Inflammatory macrophage treated with lipopolysaccharide for 4 hours (primary cell): Measurements from ENCODE around the gene ERBB3.
"Not testable (repeated sequence)": the region's sequence is repeated elsewhere in the genome, so short reads cannot be mapped to it uniquely, and the experiment has no call there.

Experiments used
- DNase-seq: peaks from one replicate; pipeline ENCODE4 v3.0.0-alpha.2; 2020

The ERBB3 gene

DNA sequence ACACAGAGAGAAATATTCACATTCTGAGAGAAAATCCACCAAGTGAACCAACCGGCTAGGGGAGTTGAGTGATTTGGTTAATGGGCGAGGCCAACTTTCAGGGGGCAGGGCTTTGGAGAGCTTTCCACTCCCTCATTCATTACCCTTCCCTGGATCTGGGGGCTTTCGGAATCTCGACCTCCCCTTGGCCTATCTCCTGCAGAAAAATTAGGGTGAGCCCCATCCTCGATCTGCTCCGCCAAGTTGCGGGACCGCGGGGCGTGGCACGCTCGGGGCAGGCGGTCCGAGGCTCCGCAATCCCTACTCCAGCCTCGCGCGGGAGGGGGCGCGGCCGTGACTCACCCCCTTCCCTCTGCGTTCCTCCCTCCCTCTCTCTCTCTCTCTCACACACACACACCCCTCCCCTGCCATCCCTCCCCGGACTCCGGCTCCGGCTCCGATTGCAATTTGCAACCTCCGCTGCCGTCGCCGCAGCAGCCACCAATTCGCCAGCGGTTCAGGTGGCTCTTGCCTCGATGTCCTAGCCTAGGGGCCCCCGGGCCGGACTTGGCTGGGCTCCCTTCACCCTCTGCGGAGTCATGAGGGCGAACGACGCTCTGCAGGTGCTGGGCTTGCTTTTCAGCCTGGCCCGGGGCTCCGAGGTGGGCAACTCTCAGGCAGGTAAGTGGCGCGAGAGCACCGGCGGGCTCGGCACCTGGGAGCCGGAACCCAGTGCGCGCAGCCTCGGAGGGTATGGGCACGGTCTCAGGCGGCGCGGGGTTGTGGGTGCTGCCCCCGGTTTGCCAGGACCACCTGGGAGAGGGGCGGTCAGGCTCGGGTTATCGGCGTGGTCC is at the start of gene ERBB3:
Gene ERBB3 (plus strand): TSS at position 443 of the 833 bp plus-strand sequence. CDS start 136 bp downstream, at position 579.
- DNase-seq = peak; percentile 68

DNA sequence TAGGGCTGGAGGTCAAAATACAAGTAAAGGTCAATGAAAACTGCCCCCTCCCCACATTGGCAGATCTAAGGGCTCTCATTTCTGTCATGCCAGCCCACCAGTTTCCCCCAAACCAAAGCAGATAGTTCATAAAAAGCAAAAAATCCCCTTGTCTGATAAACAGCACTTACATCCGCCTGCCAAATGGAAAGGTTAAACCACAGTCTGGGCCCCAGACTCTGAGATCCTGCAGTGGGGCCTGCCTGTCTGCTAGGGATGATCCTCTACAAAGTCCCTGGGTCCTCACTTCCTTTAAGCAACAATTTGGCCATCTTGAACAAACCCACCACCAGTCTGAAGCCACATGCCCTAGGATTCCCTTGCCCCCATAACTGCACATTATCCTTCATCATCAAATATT is 48.0 kb upstream of the ERBB3 start:
- DNase-seq = no peak

DNA sequence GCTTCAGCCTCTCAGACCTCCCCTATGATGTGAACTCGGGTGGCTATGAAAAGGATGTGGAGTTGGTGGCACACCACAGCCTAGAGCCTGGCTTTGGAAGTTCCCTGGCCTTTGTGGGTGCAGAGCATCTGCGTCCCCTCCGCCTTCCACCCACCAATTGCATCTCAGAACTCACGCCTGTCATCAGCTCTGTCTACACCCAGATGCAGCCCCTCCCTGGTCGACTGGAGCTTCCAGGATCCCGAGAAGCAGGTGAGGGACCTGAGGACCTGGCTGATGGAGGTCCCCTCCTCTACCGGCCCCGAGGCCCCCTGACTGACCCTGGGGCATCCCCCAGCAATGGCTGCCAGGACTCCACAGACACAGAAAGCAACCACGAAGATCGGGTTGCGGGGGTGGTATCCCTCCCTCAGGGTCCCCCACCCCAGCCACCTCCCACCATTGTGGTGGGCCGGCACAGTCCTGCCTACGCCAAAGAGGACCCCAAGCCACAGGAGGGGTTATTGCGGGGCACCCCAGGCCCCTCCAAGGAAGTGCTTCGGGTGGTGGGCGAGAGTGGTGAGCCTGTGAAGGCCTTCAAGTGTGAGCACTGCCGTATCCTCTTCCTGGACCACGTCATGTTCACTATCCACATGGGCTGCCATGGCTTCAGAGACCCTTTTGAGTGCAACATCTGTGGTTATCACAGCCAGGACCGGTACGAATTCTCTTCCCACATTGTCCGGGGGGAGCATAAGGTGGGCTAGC is 45.2 kb upstream of the ERBB3 start:
- DNase-seq = no peak

DNA sequence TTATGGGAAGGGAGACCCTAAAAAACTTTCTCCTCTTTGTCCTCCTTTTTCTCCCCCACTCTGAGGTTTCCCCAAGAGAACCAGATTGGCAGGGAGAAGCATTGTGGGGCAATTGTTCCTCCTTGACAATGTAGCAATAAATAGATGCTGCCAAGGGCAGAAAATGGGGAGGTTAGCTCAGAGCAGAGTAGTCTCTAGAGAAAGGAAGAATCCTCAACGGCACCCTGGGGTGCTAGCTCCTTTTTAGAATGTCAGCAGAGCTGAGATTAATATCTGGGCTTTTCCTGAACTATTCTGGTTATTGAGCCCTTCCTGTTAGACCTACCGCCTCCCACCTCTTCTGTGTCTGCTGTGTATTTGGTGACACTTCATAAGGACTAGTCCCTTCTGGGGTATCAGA is 42.8 kb upstream of the ERBB3 start:
- DNase-seq = no peak

DNA sequence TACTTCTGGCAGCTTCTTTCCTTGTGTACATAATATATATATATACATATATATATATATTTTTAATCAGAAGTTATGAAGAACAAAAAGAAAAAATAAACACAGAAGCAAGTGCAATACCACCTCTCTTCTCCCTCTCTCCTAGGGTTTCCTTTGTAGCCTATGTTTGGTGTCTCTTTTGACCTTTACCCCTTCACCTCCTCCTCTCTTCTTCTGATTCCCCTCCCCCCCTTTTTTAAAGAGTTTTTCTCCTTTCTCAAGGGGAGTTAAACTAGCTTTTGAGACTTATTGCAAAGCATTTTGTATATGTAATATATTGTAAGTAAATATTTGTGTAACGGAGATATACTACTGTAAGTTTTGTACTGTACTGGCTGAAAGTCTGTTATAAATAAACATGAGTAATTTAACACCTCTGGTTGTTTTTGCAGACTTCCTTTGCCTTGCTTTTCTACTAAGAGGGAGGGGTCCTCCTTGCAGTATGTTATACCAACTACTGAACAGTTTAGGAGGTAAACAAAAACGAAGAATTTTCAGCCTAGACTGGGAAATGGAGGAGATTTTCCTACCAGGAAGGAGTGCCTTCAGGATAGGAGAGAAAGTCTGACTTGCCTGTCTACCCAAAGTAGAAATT is 41.8 kb upstream of the ERBB3 start:
- no peak for DNase-seq

DNA sequence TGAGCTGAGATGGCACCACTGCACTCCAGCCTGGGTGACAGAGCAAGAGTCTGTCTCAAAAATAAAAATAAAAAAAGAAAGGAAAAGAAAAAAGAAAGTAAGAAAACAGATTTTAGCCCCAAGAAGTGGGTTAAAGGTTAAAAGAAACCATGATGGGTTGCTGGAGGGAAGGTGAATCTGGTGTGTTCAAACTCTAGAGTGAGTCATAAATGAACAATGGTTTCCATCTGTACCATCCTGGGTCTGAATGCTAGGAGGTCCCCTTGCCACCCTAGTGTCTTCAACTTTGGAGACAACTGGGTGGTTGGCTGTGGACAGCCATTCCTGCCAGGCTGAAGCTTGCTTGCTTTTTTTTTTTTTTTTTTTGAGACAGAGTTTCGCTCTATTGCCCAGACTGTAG is 39.8 kb upstream of the ERBB3 start:
- no peak for DNase-seq

DNA sequence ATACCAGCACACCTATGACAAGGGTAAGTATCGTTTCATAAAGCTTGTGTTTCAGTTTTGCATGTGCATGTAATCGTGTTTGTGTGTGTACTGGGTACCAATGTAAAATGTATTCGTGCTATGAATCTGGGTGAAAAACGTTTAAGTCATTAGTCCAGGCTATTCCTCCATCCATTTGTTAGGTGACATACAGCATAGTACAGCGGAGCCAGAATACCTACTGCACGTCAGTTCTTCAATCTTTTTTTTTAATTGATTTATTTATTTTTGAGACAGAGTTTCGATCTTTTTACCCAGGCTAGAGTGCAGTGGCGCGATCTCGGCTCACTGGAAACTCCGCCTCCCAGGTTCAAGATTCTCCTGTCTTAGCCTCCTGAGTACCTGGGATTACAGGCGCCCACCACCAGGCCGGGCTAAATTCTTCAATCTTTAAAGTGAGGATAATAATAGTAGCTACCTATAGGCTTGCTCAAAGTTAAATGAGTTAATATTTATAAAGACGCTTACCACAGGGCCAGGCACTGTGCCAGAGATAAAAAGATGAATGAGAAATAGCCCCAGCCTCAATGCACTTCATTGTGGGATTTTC is 38.9 kb upstream of the ERBB3 start:
- no peak for DNase-seq

DNA sequence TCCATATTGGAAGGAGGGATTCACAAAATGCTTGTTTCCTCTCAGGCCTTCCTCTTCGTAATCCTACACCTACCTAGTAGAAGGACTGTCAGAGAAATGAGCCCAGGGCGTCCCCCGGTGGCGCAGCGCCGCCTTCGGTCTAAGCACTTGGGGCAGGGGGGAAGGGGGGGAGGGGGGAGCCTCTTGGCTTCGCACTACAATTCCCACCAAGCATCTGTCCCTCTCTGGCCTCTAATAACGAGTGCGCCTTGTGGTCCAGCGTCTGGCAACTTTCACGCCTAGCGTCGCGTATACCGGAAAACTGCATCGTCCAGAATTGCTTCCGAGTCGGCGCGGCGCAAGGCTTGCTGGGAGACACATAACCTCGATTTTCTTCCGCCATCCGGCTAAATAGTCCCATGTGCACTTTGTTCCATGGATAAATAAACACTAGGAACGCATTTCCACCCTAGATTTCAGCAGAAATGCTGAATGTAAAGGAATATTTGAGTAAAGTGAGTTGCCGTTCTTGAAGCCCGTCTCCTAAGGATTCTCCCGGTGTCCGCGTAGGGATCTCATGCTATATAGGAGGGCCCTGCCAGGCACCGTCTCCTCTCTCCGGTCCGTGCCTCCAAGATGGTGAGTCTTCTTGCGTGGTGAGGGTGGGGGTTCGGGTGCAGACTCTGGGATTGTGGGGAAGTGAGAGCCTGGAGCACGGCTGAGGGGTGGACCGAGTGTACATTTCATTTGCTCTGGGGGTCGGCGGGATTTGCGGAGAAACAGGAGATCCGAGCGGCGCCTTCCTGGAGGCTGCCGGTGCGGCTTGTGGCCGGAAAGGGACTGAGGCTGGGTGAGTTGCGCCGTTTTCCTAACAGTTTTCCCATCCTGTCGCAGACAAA is 38.2 kb upstream of the ERBB3 start, which contains the start of gene RPS26:
Gene RPS26 (plus strand): TSS at position 367 of the 878 bp plus-strand sequence. CDS start 249 bp downstream, at position 616.
- DNase-seq = peak; percentile 95

DNA sequence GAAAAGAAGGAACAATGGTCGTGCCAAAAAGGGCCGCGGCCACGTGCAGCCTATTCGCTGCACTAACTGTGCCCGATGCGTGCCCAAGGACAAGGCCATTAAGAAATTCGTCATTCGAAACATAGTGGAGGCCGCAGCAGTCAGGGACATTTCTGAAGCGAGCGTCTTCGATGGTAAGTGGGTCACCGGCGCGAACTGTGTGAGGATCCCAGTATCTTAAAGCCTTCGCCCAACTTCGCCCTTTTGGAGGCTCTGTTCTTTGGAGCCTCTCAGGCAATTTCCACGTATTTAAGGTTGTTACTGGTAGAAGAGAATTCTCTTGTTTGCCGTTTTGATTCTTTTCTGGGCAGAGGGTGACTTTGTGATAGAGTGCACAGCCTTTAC is 37.5 kb upstream of the ERBB3 start:
- not testable (repeated sequence) for DNase-seq

DNA sequence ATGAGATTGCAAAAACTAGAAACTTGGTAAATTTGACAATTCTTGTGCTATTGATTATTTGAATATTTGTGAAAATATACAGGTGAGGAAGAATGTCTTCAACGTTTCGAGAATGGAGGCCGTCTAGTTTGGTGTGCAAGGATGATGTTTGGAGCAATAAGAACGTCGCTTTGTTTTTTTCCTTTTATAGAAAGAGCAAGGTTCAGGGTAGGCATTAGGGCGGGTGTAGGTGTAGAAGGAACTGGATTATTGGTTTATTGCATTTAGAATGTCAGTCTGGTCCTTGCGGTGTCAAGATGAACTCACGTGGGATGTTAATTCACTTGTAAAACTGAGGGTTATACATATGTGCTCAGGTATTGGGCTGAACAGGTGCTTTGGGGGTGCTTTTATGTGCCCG is 37.1 kb upstream of the ERBB3 start:
- DNase-seq = no peak

DNA sequence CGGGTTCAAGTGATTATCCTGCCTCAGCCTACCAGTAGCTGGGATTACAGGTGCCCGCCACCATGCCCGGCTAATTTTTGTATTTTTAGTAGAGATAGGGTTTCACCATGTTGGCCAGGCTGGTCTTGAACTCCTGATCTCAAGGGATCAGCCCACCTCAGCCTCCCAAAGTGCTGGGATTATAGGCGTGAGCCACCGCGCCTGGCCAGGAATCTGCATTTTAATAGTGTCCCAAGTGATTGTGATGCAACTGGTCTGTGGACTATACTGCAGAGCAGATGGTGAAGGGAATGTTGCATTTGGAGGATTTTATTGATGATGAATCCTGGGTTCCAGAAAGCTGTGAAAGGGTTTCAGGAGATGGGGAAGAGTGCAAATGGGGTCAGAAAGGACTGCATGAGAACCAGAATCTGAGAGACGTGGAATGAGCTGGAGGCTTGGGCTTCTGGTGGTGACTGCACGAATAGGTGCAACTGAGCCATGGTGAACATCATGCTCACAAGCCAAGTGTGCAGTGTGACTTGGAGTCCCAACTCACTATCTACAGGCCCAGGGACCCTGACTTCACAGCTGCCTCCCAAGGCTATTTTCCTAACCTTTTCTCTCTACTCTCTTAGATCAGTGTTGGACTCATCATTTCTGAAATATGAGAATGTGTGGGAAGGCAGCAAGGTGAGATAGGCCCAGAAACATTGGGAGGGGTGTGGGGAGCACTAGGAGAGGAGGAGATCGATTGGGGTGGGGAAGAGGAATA is 33.8 kb upstream of the ERBB3 start:
- no peak for DNase-seq

DNA sequence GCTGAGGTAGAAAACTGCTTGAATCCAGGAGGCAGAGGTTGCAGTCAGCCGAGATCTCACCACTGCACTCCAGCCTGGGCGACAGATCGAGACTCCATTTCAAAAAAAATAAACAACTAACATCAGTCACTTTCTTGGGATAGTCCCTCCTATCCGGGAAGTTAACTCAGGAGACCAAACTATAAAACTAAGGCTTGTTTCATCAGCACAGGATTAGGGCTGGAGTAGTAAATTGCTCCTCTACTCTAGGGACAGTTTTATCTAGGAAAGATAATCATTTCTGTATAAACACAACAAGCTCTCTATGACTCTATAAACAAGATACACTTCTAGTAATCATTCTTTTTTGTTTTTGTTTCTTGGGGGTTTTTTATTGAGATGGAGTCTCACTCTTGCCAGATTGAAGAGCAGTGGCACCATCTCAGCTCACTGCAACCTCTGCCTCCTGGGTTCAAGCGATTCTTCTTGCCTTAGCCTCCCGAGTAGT is 26.5 kb upstream of the ERBB3 start:
- no peak for DNase-seq

DNA sequence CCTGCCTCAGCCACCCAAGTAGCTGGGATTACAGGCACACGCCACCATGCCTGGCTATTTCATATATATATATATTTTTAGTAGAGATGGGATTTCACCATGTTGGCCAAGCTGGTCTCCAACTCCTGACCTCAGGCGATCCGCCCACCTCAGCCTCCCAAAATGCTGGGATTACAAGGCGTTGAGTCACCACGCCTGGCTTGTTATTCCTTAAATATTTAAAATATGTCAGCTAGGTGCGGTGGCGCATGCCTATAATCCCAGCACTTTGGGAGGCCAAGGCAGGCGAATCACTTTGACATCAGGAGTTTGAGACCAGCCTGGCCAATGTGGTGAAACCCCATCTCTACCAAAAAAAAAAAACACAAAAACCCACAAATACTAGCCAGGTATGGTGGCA is 20.0 kb upstream of the ERBB3 start:
- DNase-seq = not testable (repeated sequence)

DNA sequence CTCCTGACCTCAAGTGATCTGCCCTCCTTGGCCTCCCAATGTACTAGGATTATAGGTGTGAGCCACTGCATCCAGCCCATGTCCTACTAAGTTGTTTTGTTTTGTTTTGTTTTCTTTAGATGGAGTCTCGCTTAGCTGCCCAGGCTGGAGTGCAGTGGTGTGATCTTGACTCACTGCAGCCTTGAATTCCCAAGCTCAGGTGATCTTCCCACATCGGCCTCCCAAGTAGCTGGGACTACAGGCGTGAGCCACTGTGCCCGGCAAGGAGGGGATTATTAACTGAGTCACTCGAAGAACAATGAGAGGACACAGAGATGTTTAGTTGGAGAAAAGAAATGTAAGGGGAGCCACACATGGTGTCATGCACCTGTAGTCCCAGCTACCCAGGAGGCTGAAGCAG is 18.0 kb upstream of the ERBB3 start:
- no peak for DNase-seq

DNA sequence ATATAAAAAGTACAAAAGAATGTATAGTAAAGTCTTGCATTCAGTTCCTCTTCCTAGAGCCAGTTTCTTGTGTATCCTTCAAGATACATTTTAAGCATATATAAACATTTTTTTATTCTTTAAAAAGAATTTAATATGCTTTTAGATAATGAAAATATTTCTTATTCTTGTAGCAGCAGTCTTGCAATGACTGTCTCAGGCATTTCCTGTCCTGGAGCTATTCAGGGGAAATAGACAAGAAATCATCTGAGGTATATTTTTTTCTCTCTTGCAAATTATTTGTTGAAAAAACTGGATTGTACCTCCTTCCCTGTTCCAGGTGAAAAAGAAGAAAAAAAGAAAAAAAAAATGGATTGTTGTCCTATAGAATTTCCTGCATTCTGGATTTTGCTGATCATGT is 17.0 kb upstream of the ERBB3 start:
- DNase-seq = no peak

DNA sequence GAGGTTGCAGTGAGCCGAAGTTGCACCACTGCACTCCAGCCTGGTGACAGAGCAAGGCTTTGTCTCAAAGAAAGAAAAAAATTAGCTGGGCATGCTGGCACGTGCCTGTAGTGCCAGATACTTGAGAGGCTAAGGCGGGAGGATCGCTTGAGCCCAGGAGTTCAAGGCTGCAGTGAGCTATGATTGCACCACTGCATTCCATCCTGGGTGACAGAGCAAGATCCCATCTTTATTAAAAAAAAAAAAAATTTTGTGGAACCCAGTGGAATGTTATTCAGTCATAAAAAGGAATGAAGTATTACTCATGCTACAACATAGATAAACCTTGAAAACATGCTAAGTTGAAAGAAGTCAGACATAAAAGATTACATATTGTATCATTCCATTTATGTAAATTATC is 8.3 kb upstream of the ERBB3 start:
- no peak for DNase-seq

DNA sequence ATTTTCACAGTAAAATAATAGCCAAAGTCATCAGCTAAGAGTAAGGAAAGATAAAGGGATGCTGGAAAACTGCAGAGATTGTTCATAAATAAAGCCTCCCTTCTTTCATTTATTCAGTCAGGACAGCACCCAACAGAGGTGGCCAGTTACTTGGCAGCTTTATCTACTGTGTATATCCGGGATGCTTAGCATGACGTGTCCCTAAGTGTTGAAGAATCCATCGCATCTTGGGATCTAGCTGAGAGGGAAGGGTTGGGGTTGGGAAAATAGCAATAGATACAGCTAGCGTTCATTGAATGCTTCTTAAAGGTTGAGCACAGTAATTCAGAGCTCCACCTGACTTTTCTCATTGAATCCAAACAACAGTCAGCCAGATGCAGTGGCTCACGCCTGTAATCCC is 5.6 kb upstream of the ERBB3 start:
- DNase-seq = no peak

DNA sequence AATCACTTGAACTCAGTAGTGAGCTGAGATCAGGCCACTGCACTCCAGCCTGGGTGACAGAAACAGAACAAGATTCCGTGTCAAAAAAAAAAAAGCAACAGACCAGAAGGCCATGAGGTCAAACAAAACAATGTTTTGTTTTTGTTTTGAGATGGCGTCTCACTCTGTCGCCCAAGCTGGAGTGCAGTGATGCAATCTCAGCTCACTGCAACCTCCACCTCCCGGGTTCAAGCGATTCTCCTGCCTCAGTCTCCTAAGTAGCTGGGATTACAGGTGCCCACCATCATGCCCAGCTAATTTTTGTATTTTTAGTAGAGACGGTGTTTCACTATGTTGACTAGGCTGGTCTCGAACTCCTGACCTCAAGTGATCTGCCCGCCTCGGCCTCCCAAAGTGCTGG is 2.0 kb upstream of the ERBB3 start:
- DNase-seq = not testable (repeated sequence)

DNA sequence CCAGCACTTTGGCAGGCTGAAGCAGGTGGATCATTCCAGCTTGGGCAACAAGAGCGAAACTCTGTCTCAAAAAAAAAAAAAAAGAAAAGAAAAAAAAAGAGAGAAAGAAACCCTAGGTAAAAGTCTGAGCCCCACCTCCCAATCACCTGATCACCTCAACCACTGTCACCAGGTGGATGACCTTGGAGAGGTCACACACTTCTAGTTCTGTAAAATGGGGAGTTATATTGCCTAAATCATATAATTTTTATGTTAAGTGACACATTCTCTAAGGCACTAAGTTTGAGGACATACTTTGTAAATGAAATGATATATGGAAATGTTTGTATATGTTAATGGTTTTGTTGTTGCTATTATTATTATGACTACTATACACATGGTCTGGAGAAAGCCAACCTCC is 1.5 kb upstream of the ERBB3 start:
- DNase-seq = no peak

DNA sequence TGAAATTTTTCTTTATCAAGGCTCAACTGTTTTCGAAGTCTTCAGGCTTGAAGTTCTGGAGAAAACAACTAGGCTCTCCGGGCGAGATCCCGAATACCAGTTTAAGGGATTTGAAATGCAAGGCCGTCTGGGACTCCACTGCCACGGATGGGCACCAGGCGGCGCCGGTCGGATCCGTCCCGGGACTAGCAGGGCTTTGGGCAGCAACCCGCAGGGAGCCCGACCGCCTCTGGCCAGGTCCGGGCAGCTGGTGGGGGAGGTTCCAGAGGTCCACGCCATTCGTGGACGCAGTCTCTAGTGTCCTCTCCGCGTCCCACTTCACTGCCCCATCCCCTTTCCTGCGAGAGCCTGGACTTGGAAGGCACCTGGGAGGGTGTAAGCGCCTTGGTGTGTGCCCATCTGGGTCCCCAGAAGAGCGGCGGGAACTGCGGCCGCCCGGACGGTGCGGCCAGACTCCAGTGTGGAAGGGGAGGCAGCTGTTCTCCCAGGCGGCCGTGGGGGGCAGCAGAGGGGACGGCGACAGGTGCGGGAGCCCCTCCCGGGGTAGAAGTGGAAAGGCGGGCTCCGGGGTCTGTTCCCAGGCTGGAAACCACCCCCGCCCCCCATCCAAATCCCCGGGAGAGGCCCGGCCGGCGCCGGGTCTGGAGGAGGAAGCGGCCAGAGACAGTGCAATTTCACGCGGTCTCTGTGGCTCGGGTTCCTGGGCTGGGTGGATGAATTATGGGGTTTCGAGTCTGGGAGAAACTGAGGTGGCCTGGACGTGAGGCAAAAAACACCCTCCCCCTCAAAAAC is 838 bp upstream of the ERBB3 start:
- DNase-seq = peak; percentile 80
